Thyroid gland (tissue), 4 donors: ENCODE data around the gene POM121C.
"Not testable (repeated sequence)": the region's sequence is repeated elsewhere in the genome, so short reads cannot be mapped to it uniquely, and the experiment has no call there.

Source experiments
- CTCF ChIP-seq, 6 experiments: fragments of 200-600 bp in 3 of 6; fragments of 450-650 bp in 3 of 6; sonication (generic) in 3 of 6; IDR thresholded peaks; one replicate each; pipeline ENCODE4 v1.5.1; 2016 to 2019; ENCODE audit warnings: antibody characterized with exemption in 6 of 6, mild to moderate bottlenecking in 2 of 6, inconsistent platforms in 1 of 6, moderate library complexity in 1 of 6
- POLR2A ChIP-seq, 2 donors: fragments of 450-650 bp; IDR thresholded peaks; one replicate each; pipeline ENCODE4 v1.6.1; 2017; ENCODE audit warnings: antibody characterized with exemption in 2 of 2, mild to moderate bottlenecking in 2 of 2, moderate library complexity in 1 of 2

- TF ChIP-seq CTCF, POLR2A (IDR thresholded peaks at IDR 0.05): not testable (repeated sequence)
Measured at GRCh38 chr7:75456403-75456802, 29.7 kb downstream of the POM121C start.
